SK-N-SH treated with all-trans-retinoic acid at 6 μM for 48 hours (cell line): ENCODE data around the gene S100A4.

Experiments
- ATAC-seq: fragments of 200-7000 bp; cut with Tn5 transposase; 3 replicates; pipeline ENCODE4 v1.9.1; 2020; ENCODE audit warnings: mild to moderate bottlenecking, moderate library complexity
- ARNTL ChIP-seq: fragments of 450-650 bp; formaldehyde crosslinking; IDR thresholded peaks from 2 replicates; pipeline ENCODE4 v1.5.0; 2020; ENCODE audit warnings: low read depth, mild to moderate bottlenecking, moderate library complexity, borderline replicate concordance
- BACH2 ChIP-seq: fragments of 250-450 bp; sonication (Bioruptor Pico); IDR thresholded peaks from 2 replicates; pipeline ENCODE4 v1.9.0; 2021; ENCODE audit warnings: mild to moderate bottlenecking, borderline replicate concordance
- CSDC2 ChIP-seq: fragments of 250-450 bp; sonication (Bioruptor Pico); IDR thresholded peaks from 2 replicates; pipeline ENCODE4 v1.5.0; 2020; ENCODE audit warnings: mild to moderate bottlenecking, moderate library complexity
- CSRNP3 ChIP-seq: fragments of 250-450 bp; sonication (Bioruptor Pico); IDR thresholded peaks from 2 replicates; pipeline ENCODE4 v1.5.1; 2021; ENCODE audit warnings: mild to moderate bottlenecking, moderate library complexity
- ESRRG ChIP-seq: fragments of 250-450 bp; sonication (Bioruptor Pico); IDR thresholded peaks from 2 replicates; pipeline ENCODE4 v1.6.1; 2021; ENCODE audit warnings: mild to moderate bottlenecking
- GLIS3 ChIP-seq: fragments of 250-450 bp; sonication (Bioruptor Pico); IDR thresholded peaks from 2 replicates; pipeline ENCODE4 v1.5.0; 2020; ENCODE audit warnings: mild to moderate bottlenecking, moderate library complexity
- ISL1 ChIP-seq: fragments of 250-450 bp; sonication (Bioruptor Pico); IDR thresholded peaks from 2 replicates; pipeline ENCODE4 v2.1.2; 2022; ENCODE audit warnings: mild to moderate bottlenecking, moderate library complexity
- OSR1 ChIP-seq: fragments of 250-450 bp; sonication (Bioruptor Pico); IDR thresholded peaks from 2 replicates; pipeline ENCODE4 v1.8.0; 2022; ENCODE audit warnings: moderate library complexity, mild to moderate bottlenecking, inconsistent platforms
- POU6F1 ChIP-seq: fragments of 250-450 bp; sonication (Bioruptor Pico); IDR thresholded peaks from 2 replicates; pipeline ENCODE4 v1.8.0; 2021; ENCODE audit warnings: low read depth, mild to moderate bottlenecking, moderate library complexity, borderline replicate concordance
- PPARA ChIP-seq: fragments of 250-450 bp; sonication (Bioruptor Pico); IDR thresholded peaks from 2 replicates; pipeline ENCODE4 v1.5.0; 2020; ENCODE audit warnings: mild to moderate bottlenecking, borderline replicate concordance
- SNAI2 ChIP-seq: fragments of 250-450 bp; sonication (Bioruptor Pico); IDR thresholded peaks from 2 replicates; pipeline ENCODE4 v1.5.0; 2020; ENCODE audit warnings: mild to moderate bottlenecking, moderate library complexity
- TCF4 ChIP-seq: fragments of 250-450 bp; sonication (Bioruptor Pico); IDR thresholded peaks from 2 replicates; pipeline ENCODE4 v1.8.0; 2021; ENCODE audit warnings: mild to moderate bottlenecking, moderate library complexity, borderline replicate concordance
- TOX ChIP-seq: fragments of 250-450 bp; sonication (Bioruptor Pico); IDR thresholded peaks from 2 replicates; pipeline ENCODE4 v1.8.0; 2021; ENCODE audit warnings: mild to moderate bottlenecking, moderate library complexity, borderline replicate concordance
- TSHZ2 ChIP-seq: fragments of 250-450 bp; sonication (Bioruptor Pico); IDR thresholded peaks from 2 replicates; pipeline ENCODE4 v1.5.0; 2020; ENCODE audit warnings: mild to moderate bottlenecking, moderate library complexity
- ZC3H10 ChIP-seq: fragments of 250-450 bp; sonication (Bioruptor Pico); IDR thresholded peaks from 2 replicates; pipeline ENCODE4 v1.5.1; 2021; ENCODE audit warnings: mild to moderate bottlenecking, moderate library complexity
- ZFP3 ChIP-seq: fragments of 250-450 bp; sonication (Bioruptor Pico); IDR thresholded peaks from 2 replicates; pipeline ENCODE4 v1.5.0; 2020; ENCODE audit warnings: mild to moderate bottlenecking, moderate library complexity
- ZFP30 ChIP-seq: fragments of 450-650 bp; formaldehyde crosslinking; IDR thresholded peaks from 2 replicates; pipeline ENCODE4 v1.5.0; 2022; ENCODE audit warnings: mild to moderate bottlenecking, moderate library complexity

The S100A4 gene

GRCh38 chr1:153534226-153534924, 11.2 kb downstream of the S100A4 start (continued):
- TF ChIP-seq ISL1 (CRISPR knock-in tag): no peak
- TF ChIP-seq CSRNP3: no peak
- TF ChIP-seq TOX (CRISPR knock-in tag): no peak

GRCh38 chr1:153533689-153534201, 11.9 kb downstream of the S100A4 start:
- ATAC-seq: peak; percentile 18
- TF ChIP-seq ZFP30 (CRISPR knock-in tag): no peak
- TF ChIP-seq OSR1 (CRISPR knock-in tag): no peak
- no peak for TF ChIP-seq CSRNP3
- no peak for TF ChIP-seq TSHZ2 (CRISPR knock-in tag)
- TF ChIP-seq SNAI2 (CRISPR knock-in tag): no peak
- TF ChIP-seq ARNTL (CRISPR knock-in tag): no peak
- TF ChIP-seq ZC3H10 (CRISPR knock-in tag): no peak
- TF ChIP-seq GLIS3: no peak
- TF ChIP-seq PPARA: no peak
- no peak for TF ChIP-seq TCF4 (CRISPR knock-in tag)
- no peak for TF ChIP-seq BACH2 (CRISPR knock-in tag)
- no peak for TF ChIP-seq POU6F1 (CRISPR knock-in tag)
- TF ChIP-seq ZFP3 (CRISPR knock-in tag): no peak
- no peak for TF ChIP-seq CSDC2 (CRISPR knock-in tag)

- TF ChIP-seq ZC3H10 (CRISPR knock-in tag) (no peak), SNAI2 (CRISPR knock-in tag) (no peak), CSRNP3 (no peak), ESRRG (CRISPR knock-in tag) (no peak), PPARA (no peak), ZFP30 (CRISPR knock-in tag) (no peak), CSDC2 (CRISPR knock-in tag) (no peak), BACH2 (CRISPR knock-in tag) (no peak)
- peak; percentile 9 for ATAC-seq
Observed at GRCh38 chr1:153532769-153533599, 12.6 kb downstream of the S100A4 start.
